GM06990 (cell line): ENCODE measurements around the gene PTPRU.

ENCODE experiments used
- DNase-seq: peaks from one replicate; pipeline ENCODE4 v3.0.0-alpha.2; 2011; ENCODE audit not compliant: insufficient read length; ENCODE audit errors: extremely low read depth
- H3K27me3 ChIP-seq: replicated peaks from 2 replicates; pipeline ENCODE4 v1.6.0; 2011; ENCODE audit warnings: low read length; ENCODE audit not compliant: control insufficient read depth, insufficient read depth
- H3K36me3 ChIP-seq: 2 replicates; pipeline ENCODE4 v1.5.1; 2011; ENCODE audit warnings: low read length; ENCODE audit not compliant: control insufficient read depth, insufficient read depth
- H3K4me3 ChIP-seq: replicated peaks from 2 replicates; pipeline ENCODE4 v1.5.1; 2011; ENCODE audit warnings: low read depth, mild to moderate bottlenecking, control low read depth, low read length
- CTCF ChIP-seq: IDR thresholded peaks from 2 replicates; pipeline ENCODE4 v1.5.1; 2011; ENCODE audit warnings: low read length, control low read depth, mild to moderate bottlenecking, inconsistent platforms; ENCODE audit not compliant: insufficient read depth, poor library complexity, severe bottlenecking

The PTPRU gene

GRCh38 chr1:29331729-29332128 is 95.4 kb downstream of the PTPRU start:
- peaks cover 3% of the 10 kb centered on the region; the same call in 1 of the 2 replicates for H3K27me3 ChIP-seq
- no peak overlapping the region for H3K4me3 ChIP-seq
- no peak for TF ChIP-seq CTCF
- H3K36me3 ChIP-seq, result no peaks in the 10 kb centered on the region
- DNase-seq, result no peak

- H3K36me3 ChIP-seq, result no peaks in the 10 kb centered on the region
- peaks cover 3% of the 10 kb centered on the region; the same call in 1 of the 2 replicates for H3K27me3 ChIP-seq
- DNase-seq, result no peak
- H3K4me3 ChIP-seq, result no peak overlapping the region
- TF ChIP-seq CTCF, result peak; percentile 58
These were observed 95.9 kb downstream of the PTPRU start for GRCh38 chr1:29332204-29332603.

- Histone ChIP-seq H3K27me3 (peaks cover 3% of the 10 kb centered on the region; the same call in 1 of the 2 replicates), H3K36me3 (no peaks in the 10 kb centered on the region), H3K4me3 (no peak overlapping the region)
- TF ChIP-seq CTCF, result no peak
- DNase-seq, result no peak
These were observed 96.7 kb downstream of the PTPRU start for GRCh38 chr1:29333008-29333407.

GRCh38 chr1:29335573-29335972 is 99.3 kb downstream of the PTPRU start:
- no peak overlapping the region for H3K4me3 ChIP-seq
- no peaks in the 10 kb centered on the region for H3K36me3 ChIP-seq
- no peak for TF ChIP-seq CTCF
- H3K27me3 ChIP-seq, result peaks cover 3% of the 10 kb centered on the region; the same call in 1 of the 2 replicates
- no peak for DNase-seq

GRCh38 chr1:29338908-29339575 is 102.7 kb downstream of the PTPRU start:
- Histone ChIP-seq H3K36me3 (no peaks in the 10 kb centered on the region), H3K27me3 (no peaks in the 10 kb centered on the region; the same call in 1 of the 2 replicates), H3K4me3 (no peak overlapping the region)
- no peak for DNase-seq
- no peak for TF ChIP-seq CTCF
